ENCODE measurements around the gene FBLN1.

The FBLN1 gene

GRCh38 chr22:45485261-45485660 is 17.4 kb upstream of the FBLN1 start:
- TF ChIP-seq, protein P1, sequence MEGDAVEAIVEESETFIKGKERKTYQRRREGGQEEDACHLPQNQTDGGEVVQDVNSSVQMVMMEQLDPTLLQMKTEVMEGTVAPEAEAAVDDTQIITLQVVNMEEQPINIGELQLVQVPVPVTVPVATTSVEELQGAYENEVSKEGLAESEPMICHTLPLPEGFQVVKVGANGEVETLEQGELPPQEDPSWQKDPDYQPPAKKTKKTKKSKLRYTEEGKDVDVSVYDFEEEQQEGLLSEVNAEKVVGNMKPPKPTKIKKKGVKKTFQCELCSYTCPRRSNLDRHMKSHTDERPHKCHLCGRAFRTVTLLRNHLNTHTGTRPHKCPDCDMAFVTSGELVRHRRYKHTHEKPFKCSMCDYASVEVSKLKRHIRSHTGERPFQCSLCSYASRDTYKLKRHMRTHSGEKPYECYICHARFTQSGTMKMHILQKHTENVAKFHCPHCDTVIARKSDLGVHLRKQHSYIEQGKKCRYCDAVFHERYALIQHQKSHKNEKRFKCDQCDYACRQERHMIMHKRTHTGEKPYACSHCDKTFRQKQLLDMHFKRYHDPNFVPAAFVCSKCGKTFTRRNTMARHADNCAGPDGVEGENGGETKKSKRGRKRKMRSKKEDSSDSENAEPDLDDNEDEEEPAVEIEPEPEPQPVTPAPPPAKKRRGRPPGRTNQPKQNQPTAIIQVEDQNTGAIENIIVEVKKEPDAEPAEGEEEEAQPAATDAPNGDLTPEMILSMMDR (IDR thresholded peaks at IDR 0.05; ENCODE audit: low read length), result no peak
- TF ChIP-seq EZH2 (IDR thresholded peaks at IDR 0.05; ENCODE audit: borderline replicate concordance, low read length), result no peak
- Histone ChIP-seq H3K9me3 (ENCODE audit: low read length) (peaks cover 3% of the 10 kb centered on the region; the same call in 1 of the 2 replicates), H3K4me1 (ENCODE audit: insufficient read depth, low read length, severe bottlenecking) (no peaks in the 10 kb centered on the region), H4K20me1 (ENCODE audit: insufficient read depth, low read length) (no peaks in the 10 kb centered on the region), H3K27ac (ENCODE audit: low read depth, low read length, poor library complexity, severe bottlenecking) (no peak overlapping the region), H2AFZ (ENCODE audit: low read length) (no peak overlapping the region), H3F3A (ENCODE audit: insufficient read depth, low read length) (no peaks in the 10 kb centered on the region), H3K36me3 (ENCODE audit: insufficient read depth, low read length) (no peaks in the 10 kb centered on the region), H3K4me2 (ENCODE audit: low read length) (no peak overlapping the region), H3K79me2 (ENCODE audit: insufficient read depth, low read length) (no peaks in the 10 kb centered on the region), H3K4me3 (ENCODE audit: low read depth, low read length, poor library complexity, severe bottlenecking) (no peak overlapping the region), H3K9ac (ENCODE audit: low read length) (no peak overlapping the region), H3K27me3 (ENCODE audit: insufficient read depth, low read length) (peaks cover 5% of the 10 kb centered on the region; the same call in 1 of the 2 replicates), H3K9me2 (ENCODE audit: low read depth, low read length) (no peaks in the 10 kb centered on the region)

DNA sequence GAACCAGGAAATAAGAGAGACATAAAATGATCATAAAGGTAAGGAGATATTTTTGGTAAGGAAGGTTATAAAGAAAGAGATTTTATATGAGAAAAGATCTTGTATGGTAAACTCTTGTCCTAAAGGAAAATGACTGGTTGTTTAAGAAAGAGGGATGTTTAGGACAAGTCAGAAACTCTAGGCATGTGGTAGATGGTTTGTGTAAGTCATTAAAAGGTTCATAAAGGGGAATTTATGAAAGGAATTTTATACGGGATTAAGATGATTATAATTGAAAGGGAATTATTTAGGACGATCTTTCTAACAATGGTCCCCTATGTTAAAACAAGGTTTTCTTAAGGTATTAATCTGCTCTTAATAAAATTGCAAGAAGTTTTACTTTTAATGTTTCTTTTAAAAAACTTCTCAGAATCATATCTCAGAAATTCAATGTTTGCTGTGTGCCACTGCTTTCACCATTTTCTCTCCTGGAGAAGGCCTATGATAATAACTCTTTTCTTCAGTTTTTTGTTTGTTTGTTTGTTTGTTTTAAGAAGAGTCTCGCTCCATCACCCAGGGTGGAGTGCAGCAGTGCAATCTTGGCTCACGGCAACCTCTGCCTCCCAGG is 13.8 kb upstream of the FBLN1 start:
- Histone ChIP-seq H3K79me2 (ENCODE audit: insufficient read depth, low read length) (no peaks in the 10 kb centered on the region), H3K9me2 (ENCODE audit: low read depth, low read length) (no peaks in the 10 kb centered on the region), H2AFZ (ENCODE audit: low read length) (no peak overlapping the region), H3K27ac (ENCODE audit: low read depth, low read length, poor library complexity, severe bottlenecking) (no peak overlapping the region), H3F3A (ENCODE audit: insufficient read depth, low read length) (no peaks in the 10 kb centered on the region), H3K4me2 (ENCODE audit: low read length) (no peak overlapping the region), H3K9ac (ENCODE audit: low read length) (no peak overlapping the region), H3K36me3 (ENCODE audit: insufficient read depth, low read length) (no peaks in the 10 kb centered on the region), H3K27me3 (ENCODE audit: insufficient read depth, low read length) (peaks cover 15% of the 10 kb centered on the region; the same call in 1 of the 2 replicates), H3K4me3 (ENCODE audit: low read depth, low read length, poor library complexity, severe bottlenecking) (no peak overlapping the region), H4K20me1 (ENCODE audit: insufficient read depth, low read length) (no peaks in the 10 kb centered on the region), H3K4me1 (ENCODE audit: insufficient read depth, low read length, severe bottlenecking) (no peaks in the 10 kb centered on the region), H3K9me3 (ENCODE audit: low read length) (peaks cover 3% of the 10 kb centered on the region; the same call in 1 of the 2 replicates)
- TF ChIP-seq EZH2 (IDR thresholded peaks at IDR 0.05; ENCODE audit: borderline replicate concordance, low read length), result no peak
- TF ChIP-seq, protein P1 (IDR thresholded peaks at IDR 0.05; ENCODE audit: low read length), result no peak

GRCh38 chr22:45490836-45491235 is 11.8 kb upstream of the FBLN1 start:
- Histone ChIP-seq H3K4me3 (ENCODE audit: low read depth, low read length, poor library complexity, severe bottlenecking) (no peak overlapping the region), H4K20me1 (ENCODE audit: insufficient read depth, low read length) (no peaks in the 10 kb centered on the region), H3K9ac (ENCODE audit: low read length) (no peak overlapping the region), H3K4me2 (ENCODE audit: low read length) (no peak overlapping the region), H3K4me1 (ENCODE audit: insufficient read depth, low read length, severe bottlenecking) (no peaks in the 10 kb centered on the region), H2AFZ (ENCODE audit: low read length) (no peak overlapping the region), H3K9me2 (ENCODE audit: low read depth, low read length) (no peaks in the 10 kb centered on the region), H3K9me3 (ENCODE audit: low read length) (peaks cover 3% of the 10 kb centered on the region; the same call in 1 of the 2 replicates), H3F3A (ENCODE audit: insufficient read depth, low read length) (no peaks in the 10 kb centered on the region), H3K79me2 (ENCODE audit: insufficient read depth, low read length) (no peaks in the 10 kb centered on the region), H3K27me3 (ENCODE audit: insufficient read depth, low read length) (peaks cover 15% of the 10 kb centered on the region; the same call in 1 of the 2 replicates), H3K27ac (ENCODE audit: low read depth, low read length, poor library complexity, severe bottlenecking) (no peak overlapping the region), H3K36me3 (ENCODE audit: insufficient read depth, low read length) (no peaks in the 10 kb centered on the region)
- no peak for TF ChIP-seq EZH2 (IDR thresholded peaks at IDR 0.05; ENCODE audit: borderline replicate concordance, low read length)
- TF ChIP-seq, protein P1 (IDR thresholded peaks at IDR 0.05; ENCODE audit: low read length), result no peak

All from OCI-LY1 (cell line).